ENCODE results near the gene FBXO5.

DNA sequence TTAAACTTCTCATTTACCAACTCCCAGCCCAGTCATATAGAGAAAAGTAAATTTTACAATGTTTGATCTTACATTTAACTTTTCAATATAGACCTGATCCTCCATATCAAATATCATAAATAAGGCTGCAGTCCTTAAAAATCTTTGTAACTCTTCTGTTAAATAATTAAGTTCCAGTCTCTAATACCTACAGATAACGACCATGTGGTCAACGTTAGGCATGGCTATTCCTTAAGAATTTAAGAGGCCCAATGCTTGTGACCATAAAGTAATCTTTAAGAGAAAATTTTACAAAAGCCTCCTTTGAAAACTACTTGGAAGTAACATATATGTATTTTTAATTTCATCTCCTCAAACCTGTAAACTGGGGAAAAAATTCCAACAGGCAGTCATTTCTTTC is 1.6 kb downstream of the FBXO5 start:
- TF ChIP-seq CTCF (IDR thresholded peaks at IDR 0.05): no peak
- no peak for TF ChIP-seq ZFX (IDR thresholded peaks at IDR 0.05; ENCODE audit: borderline replicate concordance)
